Activated naive CD4-positive, alpha-beta T cell treated with anti-CD3 and anti-CD28 coated beads, Interleukin-2, amount 10 ng/mL, durations not matched to agents 7 days and 5 days (primary cell): ENCODE data around the gene OSBPL2.

Experiments used
- CTCF ChIA-PET: fragments of 350-600 bp; sonication (Branson Sonifier 250); formaldehyde crosslinking; loops from one replicate; lab custom pipeline; 2021; ENCODE audit warnings: antibody characterized with exemption; lab: Charles Lee
- DNase-seq: peaks from one replicate; pipeline ENCODE4 v3.0.0-alpha.2; 2020
- H3K27ac Mint-ChIP-seq: one replicate; pipeline ENCODE4 v1.8.0; 2021; ENCODE audit warnings: mild to moderate bottlenecking, moderate library complexity, mixed read lengths
- H3K27me3 Mint-ChIP-seq: one replicate; pipeline ENCODE4 v1.8.0; 2021; ENCODE audit warnings: mild to moderate bottlenecking, mixed read lengths
- H3K36me3 Mint-ChIP-seq: one replicate; pipeline ENCODE4 v1.8.0; 2021; ENCODE audit warnings: mixed read lengths
- H3K4me1 Mint-ChIP-seq: one replicate; pipeline ENCODE4 v1.8.0; 2021; ENCODE audit warnings: mixed read lengths
- H3K4me3 Mint-ChIP-seq: one replicate; pipeline ENCODE4 v1.8.0; 2021; ENCODE audit warnings: mild to moderate bottlenecking, moderate library complexity, mixed read lengths
- H3K9me3 Mint-ChIP-seq: one replicate; pipeline ENCODE4 v1.8.0; 2021; ENCODE audit warnings: mixed read lengths

OSBPL2 gene

GRCh38 chr20:62318400-62319345 lies 80.4 kb downstream of the OSBPL2 start:
- DNase-seq, result no peak
- CTCF ChIA-PET, result no interaction called here
- no peaks in the 10 kb centered on the region for H3K4me1 Mint-ChIP-seq

GRCh38 chr20:62319346-62319909 lies 81.1 kb downstream of the OSBPL2 start:
- DNase-seq, result no peak
- H3K9me3 Mint-ChIP-seq, result peaks cover 2% of the 10 kb centered on the region
- no peaks in the 10 kb centered on the region for H3K4me1 Mint-ChIP-seq
- H3K4me3 Mint-ChIP-seq, result no peak overlapping the region
- peak overlapping the region; percentile 65 for H3K27ac Mint-ChIP-seq
- H3K27me3 Mint-ChIP-seq, result no peaks in the 10 kb centered on the region
- H3K36me3 Mint-ChIP-seq, result no peaks in the 10 kb centered on the region
- CTCF ChIA-PET, result no interaction called here

More at GRCh38 chr20:62318400-62319345, 80.4 kb downstream of the OSBPL2 start:
- peaks cover 2% of the 10 kb centered on the region for H3K9me3 Mint-ChIP-seq
- H3K36me3 Mint-ChIP-seq, result no peaks in the 10 kb centered on the region
- no peak overlapping the region for H3K4me3 Mint-ChIP-seq
- H3K27me3 Mint-ChIP-seq, result no peaks in the 10 kb centered on the region
- H3K27ac Mint-ChIP-seq, result no peak overlapping the region

GRCh38 chr20:62320581-62321354 lies 82.4 kb downstream of the OSBPL2 start:
- Mint-ChIP-seq H3K9me3 (peaks cover 2% of the 10 kb centered on the region), H3K36me3 (no peaks in the 10 kb centered on the region), H3K4me3 (no peak overlapping the region), H3K4me1 (no peaks in the 10 kb centered on the region), H3K27ac (no peak overlapping the region), H3K27me3 (no peaks in the 10 kb centered on the region)
- CTCF ChIA-PET, result no interaction called here
- DNase-seq, result no peak

GRCh38 chr20:62321521-62321948 lies 83.2 kb downstream of the OSBPL2 start:
- H3K27me3 Mint-ChIP-seq, result no peaks in the 10 kb centered on the region
- no peak overlapping the region for H3K4me3 Mint-ChIP-seq
- peaks cover 2% of the 10 kb centered on the region for H3K9me3 Mint-ChIP-seq
- DNase-seq, result no peak
- H3K4me1 Mint-ChIP-seq, result no peaks in the 10 kb centered on the region
- no peak overlapping the region for H3K27ac Mint-ChIP-seq
- CTCF ChIA-PET, result no interaction called here
- H3K36me3 Mint-ChIP-seq, result no peaks in the 10 kb centered on the region

GRCh38 chr20:62321975-62322374 lies 83.7 kb downstream of the OSBPL2 start:
- Mint-ChIP-seq H3K4me3 (no peak overlapping the region), H3K9me3 (peaks cover 2% of the 10 kb centered on the region), H3K36me3 (no peaks in the 10 kb centered on the region), H3K27ac (no peak overlapping the region), H3K27me3 (no peaks in the 10 kb centered on the region), H3K4me1 (no peaks in the 10 kb centered on the region)
- CTCF ChIA-PET, result no interaction called here
- DNase-seq, result no peak

- H3K27me3 Mint-ChIP-seq, result no peaks in the 10 kb centered on the region
- no peak overlapping the region for H3K4me3 Mint-ChIP-seq
- no peaks in the 10 kb centered on the region for H3K36me3 Mint-ChIP-seq
- H3K9me3 Mint-ChIP-seq, result peaks cover 2% of the 10 kb centered on the region
- CTCF ChIA-PET, result no interaction called here
- H3K4me1 Mint-ChIP-seq, result no peaks in the 10 kb centered on the region
- no peak overlapping the region for H3K27ac Mint-ChIP-seq
- no peak for DNase-seq
Observed at GRCh38 chr20:62322492-62323041, 84.2 kb downstream of the OSBPL2 start.

- no peaks in the 10 kb centered on the region for H3K36me3 Mint-ChIP-seq
- CTCF ChIA-PET, result no interaction called here
- no peak for DNase-seq
- H3K4me3 Mint-ChIP-seq, result no peak overlapping the region
- H3K27me3 Mint-ChIP-seq, result no peaks in the 10 kb centered on the region
- H3K9me3 Mint-ChIP-seq, result peaks cover 2% of the 10 kb centered on the region
- H3K4me1 Mint-ChIP-seq, result no peaks in the 10 kb centered on the region
- H3K27ac Mint-ChIP-seq, result no peak overlapping the region
Observed at GRCh38 chr20:62323146-62323979, 85.0 kb downstream of the OSBPL2 start.

GRCh38 chr20:62323980-62324906 lies 85.9 kb downstream of the OSBPL2 start:
- no peak for DNase-seq
- Mint-ChIP-seq H3K4me3 (no peak overlapping the region), H3K27me3 (no peaks in the 10 kb centered on the region), H3K4me1 (no peaks in the 10 kb centered on the region), H3K27ac (no peak overlapping the region), H3K36me3 (no peaks in the 10 kb centered on the region), H3K9me3 (peaks cover under 1% of the 10 kb centered on the region)
- CTCF ChIA-PET, result no interaction called here

GRCh38 chr20:62325172-62325905 lies 87.0 kb downstream of the OSBPL2 start:
- no peaks in the 10 kb centered on the region for H3K36me3 Mint-ChIP-seq
- H3K9me3 Mint-ChIP-seq, result no peaks in the 10 kb centered on the region
- no peaks in the 10 kb centered on the region for H3K4me1 Mint-ChIP-seq
- H3K27me3 Mint-ChIP-seq, result no peaks in the 10 kb centered on the region
- no peak for DNase-seq
- CTCF ChIA-PET, result no interaction called here
- no peak overlapping the region for H3K4me3 Mint-ChIP-seq
- H3K27ac Mint-ChIP-seq, result no peak overlapping the region

- no peaks in the 10 kb centered on the region for H3K4me1 Mint-ChIP-seq
- H3K27ac Mint-ChIP-seq, result no peak overlapping the region
- no peaks in the 10 kb centered on the region for H3K36me3 Mint-ChIP-seq
- DNase-seq, result no peak
- H3K9me3 Mint-ChIP-seq, result no peaks in the 10 kb centered on the region
- H3K4me3 Mint-ChIP-seq, result no peak overlapping the region
- CTCF ChIA-PET, result no interaction called here
- H3K27me3 Mint-ChIP-seq, result no peaks in the 10 kb centered on the region
Observed at GRCh38 chr20:62326559-62326958, 88.2 kb downstream of the OSBPL2 start.

- no peaks in the 10 kb centered on the region for H3K27me3 Mint-ChIP-seq
- H3K4me1 Mint-ChIP-seq, result no peaks in the 10 kb centered on the region
- CTCF ChIA-PET, result no interaction called here
- no peaks in the 10 kb centered on the region for H3K9me3 Mint-ChIP-seq
- no peak overlapping the region for H3K4me3 Mint-ChIP-seq
- H3K27ac Mint-ChIP-seq, result no peak overlapping the region
- H3K36me3 Mint-ChIP-seq, result no peaks in the 10 kb centered on the region
- no peak for DNase-seq
Observed at GRCh38 chr20:62326959-62327725, 88.8 kb downstream of the OSBPL2 start.
